Activated T-cell treated with anti-CD3 and anti-CD28 coated beads for 24 hours (primary cell): ENCODE results near the gene AGBL3.
"Not testable (repeated sequence)": the region's sequence is repeated elsewhere in the genome, so short reads cannot be mapped to it uniquely, and the experiment has no call there.

ENCODE experiments used
- DNase-seq: peaks from one replicate; pipeline ENCODE4 v3.0.0-alpha.2; 2020; ENCODE audit warnings: low read depth

AGBL3 gene

DNA sequence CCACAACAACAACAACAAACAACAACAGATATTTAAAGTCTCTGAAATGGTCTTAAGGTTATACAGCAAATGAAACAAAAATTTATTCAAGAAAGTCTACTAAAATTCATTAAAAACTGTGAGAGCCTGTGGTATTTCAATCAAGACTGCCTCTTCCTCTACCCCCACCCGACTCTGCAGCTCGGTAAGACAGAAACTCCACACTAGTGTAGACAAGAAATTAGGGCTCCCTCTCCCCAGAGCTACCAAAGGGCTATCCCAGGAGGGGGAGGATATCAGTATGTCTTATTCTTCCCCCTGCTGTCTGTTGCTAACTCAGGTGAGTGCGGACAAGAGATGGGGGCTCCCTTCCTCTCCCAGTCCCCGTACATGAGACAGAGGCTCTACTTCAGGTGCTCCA lies 90.6 kb downstream of the AGBL3 start:
- no peak for DNase-seq

- no peak for DNase-seq
These were observed 91.3 kb downstream of the AGBL3 start for GRCh38 chr7:135077642-135078041.

DNA sequence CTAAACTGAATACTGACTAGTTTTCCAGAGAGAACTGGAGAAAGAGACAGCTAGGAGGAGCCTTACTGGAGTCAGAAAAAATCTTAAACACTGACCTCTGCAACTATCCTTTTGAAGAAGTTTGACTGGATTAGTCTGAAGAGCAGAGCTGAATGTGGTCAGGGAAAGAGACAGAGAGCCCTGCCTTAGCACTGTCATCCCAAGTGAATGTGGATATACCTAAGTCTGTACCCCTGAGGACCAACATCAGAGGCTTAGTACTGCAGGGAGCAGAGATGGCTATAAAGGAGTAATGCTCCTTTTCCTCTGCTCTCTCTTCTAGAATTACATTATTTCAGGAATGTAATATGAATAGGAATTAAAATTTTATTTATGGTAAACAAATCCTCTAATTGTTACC lies 91.7 kb downstream of the AGBL3 start:
- DNase-seq: no peak

DNA sequence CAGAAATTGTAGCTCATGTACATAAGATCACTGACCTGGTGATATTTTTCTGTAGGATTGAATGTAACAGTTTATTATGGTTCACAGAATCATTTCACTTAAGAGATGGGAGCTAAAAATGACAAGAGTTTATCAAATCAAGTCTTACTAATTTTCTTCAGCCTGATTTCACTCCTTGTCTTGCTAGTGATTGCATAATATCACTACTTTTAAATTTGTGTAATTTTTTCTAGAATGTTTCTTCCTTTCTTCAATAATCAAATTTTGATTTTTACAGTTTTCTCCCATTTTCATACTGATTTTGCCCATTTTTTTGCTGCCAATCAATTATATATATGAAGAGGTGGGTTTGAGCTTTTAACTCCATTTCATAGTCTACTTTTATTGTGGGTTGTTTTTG lies 92.8 kb downstream of the AGBL3 start:
- DNase-seq: no peak

- no peak for DNase-seq
These were observed 96.7 kb downstream of the AGBL3 start for GRCh38 chr7:135083005-135083404.

- no peak for DNase-seq
These were observed 102.3 kb downstream of the AGBL3 start for GRCh38 chr7:135088566-135088965.

DNA sequence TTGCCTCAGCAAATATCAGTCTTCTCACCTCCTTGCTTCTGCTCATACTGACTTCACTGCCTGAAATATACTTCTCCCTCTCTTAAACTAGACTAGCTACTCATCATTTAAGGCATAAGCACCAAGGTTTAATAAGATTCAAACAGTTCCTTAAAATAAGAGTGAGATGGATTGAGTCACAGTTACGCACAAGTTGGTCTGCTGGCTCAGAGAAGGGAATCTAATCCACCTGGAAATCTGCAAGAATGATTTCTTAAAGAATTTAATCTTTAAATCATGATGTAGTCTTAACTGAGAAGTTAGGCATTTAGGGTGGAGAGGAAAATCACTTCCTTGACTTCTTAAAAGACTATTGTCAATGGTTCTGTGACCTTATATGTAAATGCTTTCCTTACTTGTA lies 105.4 kb downstream of the AGBL3 start:
- no peak for DNase-seq

DNA sequence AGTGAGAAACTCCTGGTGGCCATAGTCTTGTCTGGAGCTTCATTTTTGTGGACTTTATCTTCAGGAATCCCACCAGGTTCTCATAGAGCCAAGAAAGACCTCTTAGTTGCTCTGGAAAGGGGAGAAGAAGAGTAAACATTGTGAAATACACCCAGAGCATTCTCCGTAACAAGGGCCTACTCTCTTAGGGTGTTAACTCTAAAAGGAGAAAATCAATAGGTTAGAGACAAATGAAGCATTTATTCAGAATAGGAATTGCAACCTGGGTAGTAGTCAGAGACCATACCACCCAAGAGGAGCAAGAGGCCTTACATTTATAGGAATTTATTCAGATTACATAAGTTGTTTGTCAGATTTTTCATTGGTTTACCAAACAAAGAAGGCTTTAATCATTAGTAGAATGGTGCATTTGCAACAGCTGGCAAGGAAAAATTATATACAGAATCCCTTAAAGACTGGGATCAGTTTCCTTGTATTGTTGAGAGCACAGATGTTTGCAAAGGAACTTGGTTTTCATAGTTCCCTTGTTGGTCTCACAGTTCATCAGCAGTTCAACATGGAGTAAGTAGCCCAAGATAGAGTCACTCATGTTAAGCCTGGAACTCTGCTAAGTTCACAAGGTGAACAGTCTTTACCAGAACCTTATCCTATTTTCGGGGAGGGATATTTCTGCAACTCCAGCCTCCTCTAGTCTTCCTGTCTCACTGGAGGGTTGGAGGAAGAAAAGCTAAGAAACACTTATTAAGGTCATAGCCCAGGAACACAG lies 108.3 kb downstream of the AGBL3 start:
- no peak for DNase-seq

- no peak for DNase-seq
These were observed 109.1 kb downstream of the AGBL3 start for GRCh38 chr7:135095450-135095849.

- DNase-seq: no peak
These were observed 112.1 kb downstream of the AGBL3 start for GRCh38 chr7:135098391-135098790.

DNA sequence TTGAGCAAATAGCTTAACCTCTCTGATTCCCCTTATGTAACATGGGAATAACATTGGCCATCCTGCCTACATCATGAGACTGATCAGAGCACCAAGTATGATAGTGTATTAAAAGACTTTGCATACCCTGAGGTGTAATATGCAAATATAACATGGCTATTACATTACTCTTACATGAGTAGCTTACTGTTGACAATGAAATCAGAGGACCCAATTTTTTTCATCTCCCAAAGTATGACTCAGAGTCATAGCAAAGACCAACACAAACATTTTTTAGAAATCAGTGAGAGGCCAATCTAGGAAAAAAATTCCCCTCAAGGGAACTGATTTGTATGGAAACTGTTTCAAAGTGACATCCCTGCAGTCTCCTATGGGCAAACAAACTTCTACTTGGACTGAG lies 114.5 kb downstream of the AGBL3 start:
- no peak for DNase-seq

DNA sequence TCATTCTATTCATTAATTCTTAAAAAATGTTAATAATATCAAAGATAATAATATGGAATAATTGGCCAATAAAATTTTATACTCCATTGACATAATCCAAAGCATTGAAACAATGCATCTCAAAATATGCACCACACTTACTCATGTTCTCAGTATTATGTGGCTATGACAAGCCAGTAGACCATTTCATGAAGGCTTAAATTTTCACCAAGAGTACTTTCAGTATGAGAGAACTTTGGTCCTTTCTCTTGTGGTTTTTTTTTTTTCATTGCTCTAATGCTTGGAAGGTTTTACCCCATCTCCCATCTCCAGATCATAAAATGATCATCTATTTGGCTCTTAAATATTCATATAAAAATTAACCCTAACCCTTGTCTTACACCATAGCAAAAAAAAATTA lies 116.1 kb downstream of the AGBL3 start:
- no peak for DNase-seq

DNA sequence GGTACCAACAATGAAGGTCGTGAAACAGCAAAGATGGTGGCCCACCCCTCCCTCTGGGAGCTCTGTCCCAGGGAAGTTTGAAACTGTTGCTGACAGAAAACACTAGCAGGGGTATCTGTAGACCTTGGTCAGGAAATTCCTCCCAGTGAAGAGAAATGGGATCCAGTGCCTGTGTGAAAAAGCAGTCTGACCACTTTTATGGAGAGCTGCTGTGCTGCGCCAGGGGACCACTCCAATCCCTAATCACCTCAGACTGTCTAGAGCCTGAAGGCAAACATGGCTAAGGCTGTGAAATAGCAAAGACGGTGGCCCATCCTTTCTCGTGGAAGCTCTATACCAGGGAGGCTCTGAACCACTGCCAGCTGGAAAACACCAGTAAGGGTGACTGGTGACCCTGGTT lies 123.3 kb downstream of the AGBL3 start:
- DNase-seq: no peak

- no peak for DNase-seq
These were observed 123.7 kb downstream of the AGBL3 start for GRCh38 chr7:135109976-135110375.

- no peak for DNase-seq
These were observed 125.1 kb downstream of the AGBL3 start for GRCh38 chr7:135111379-135111778.

- DNase-seq: no peak
These were observed 128.3 kb downstream of the AGBL3 start for GRCh38 chr7:135114622-135115021.

GRCh38 chr7:135117096-135117495 lies 130.8 kb downstream of the AGBL3 start:
- no peak for DNase-seq

DNA sequence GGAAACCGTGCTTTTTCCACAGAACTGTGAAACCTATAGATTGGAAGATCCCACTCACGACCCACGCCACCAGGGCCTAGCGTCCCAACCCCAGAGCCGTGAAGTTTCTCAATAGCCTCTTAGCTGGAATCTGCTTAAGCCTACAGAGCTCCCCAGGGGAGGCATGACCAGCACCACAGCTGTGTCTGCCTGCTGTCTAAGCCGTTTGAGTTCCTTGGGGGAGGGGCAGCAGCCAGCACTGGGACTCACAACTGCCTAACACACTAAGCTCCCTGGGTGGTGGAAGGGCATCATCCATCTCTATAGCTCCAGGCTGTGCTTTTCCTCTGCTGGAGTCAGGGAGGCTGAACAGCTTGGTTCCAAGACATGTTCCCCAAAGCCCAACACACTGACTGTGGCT lies 135.6 kb downstream of the AGBL3 start:
- DNase-seq: no peak

- DNase-seq: not testable (repeated sequence)
These were observed 138.3 kb downstream of the AGBL3 start for GRCh38 chr7:135124631-135125030.

DNA sequence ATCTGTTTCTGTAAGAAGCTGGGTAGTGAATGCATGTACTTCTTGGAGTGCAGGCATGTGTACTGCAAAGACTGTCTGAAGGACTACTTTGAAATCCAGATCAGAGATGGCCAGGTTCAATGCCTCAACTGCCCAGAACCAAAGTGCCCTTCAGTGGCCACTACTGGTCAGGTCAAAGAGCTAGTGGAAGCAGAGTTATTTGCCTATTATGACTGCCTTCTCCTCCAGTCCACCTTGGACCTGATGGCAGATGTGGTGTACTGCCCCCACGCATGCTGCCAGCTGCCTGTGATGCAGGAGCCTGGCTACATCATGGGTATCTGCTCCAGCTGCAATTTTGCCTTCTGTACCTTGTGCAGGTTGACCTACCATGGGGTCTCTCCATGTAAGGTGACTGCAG lies 142.6 kb downstream of the AGBL3 start:
- DNase-seq: no peak

DNA sequence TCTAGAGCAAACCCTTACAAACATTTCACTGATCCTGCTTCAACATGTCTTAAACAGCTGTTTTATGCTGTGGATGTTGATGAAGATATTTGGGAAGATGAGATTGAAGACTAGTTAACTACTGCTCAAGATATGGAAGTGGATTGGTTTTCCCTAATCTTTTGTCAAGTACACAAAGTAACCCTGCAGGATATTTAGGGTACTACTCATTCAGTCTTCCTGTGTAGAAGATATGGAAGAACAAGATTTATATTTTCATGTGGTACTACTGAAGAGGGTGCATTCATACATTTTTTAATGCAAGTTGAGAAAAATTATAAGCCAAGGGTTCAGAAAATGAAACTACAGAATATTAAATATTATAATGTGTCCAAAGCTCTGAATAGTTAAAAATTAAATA lies 143.3 kb downstream of the AGBL3 start:
- DNase-seq: no peak

GRCh38 chr7:135143885-135144668 lies 157.8 kb downstream of the AGBL3 start:
- no peak for DNase-seq

GRCh38 chr7:135147341-135147898 lies 161.1 kb downstream of the AGBL3 start:
- DNase-seq: no peak
